Pancreas (tissue), 10 donors: ENCODE results near the gene PRDM11. TPM values are rescaled to one million over a fixed set of nuclear protein-coding genes. Genes with fewer than 3 reads are reported as not detected.

Experiments used
- ATAC-seq, 4 donors: fragments of 200-7000 bp; cut with Tn5 transposase; one replicate each; pipeline versions ENCODE4 v1.8.0 to v1.9.1; 2020; ENCODE audit warnings: mild to moderate bottlenecking in 4 of 4, moderate library complexity in 4 of 4
- DNase-seq, 6 donors: peaks; one replicate each; pipeline ENCODE4 v3.0.0-alpha.2; 2020
- FAIRE-seq: peaks from 2 replicates; lab custom pipeline; 2012; peaks lifted over from hg19 to GRCh38; lab: Jason Lieb, UNC
- H3K27ac ChIP-seq, 4 donors: fragments of 200-600 bp; sonication (generic); 1 replicate in 3 of 4; 2 replicates in 1 of 4; pipeline versions ENCODE4 v1.5.0 to v1.8.0; 2020
- H3K27me3 ChIP-seq, 4 donors: fragments of 200-600 bp; one replicate each; pipeline ENCODE4 v1.8.0; 2021
- H3K36me3 ChIP-seq, 3 donors: fragments of 200-600 bp; sonication (generic) in 1 of 3; one replicate each; pipeline versions ENCODE4 v1.5.0 to v1.8.0; 2020 to 2021
- H3K4me1 ChIP-seq, 3 donors: fragments of 200-600 bp; one replicate each; pipeline ENCODE4 v1.8.0; 2021
- H3K4me3 ChIP-seq, 4 donors: fragments of 200-600 bp; sonication (generic) in 2 of 4; one replicate each; pipeline versions ENCODE4 v1.5.0 to v1.8.0; 2020 to 2021
- H3K9me3 ChIP-seq, 4 donors: fragments of 200-600 bp; one replicate each; pipeline ENCODE4 v1.8.0; 2021
- WGBS, 2 donors: extraction: QIAGEN DNeasy Blood & Tissue Kit; methylation state at CpG; one replicate each; pipeline ENCODE4 v1.1.7; 2013; 5-methylcytosine and 5-hydroxymethylcytosine counted together
- intact Hi-C, 3 donors: fragments of 100-400 bp; cut with DNase I; formaldehyde crosslinking; loops; one replicate each; pipeline versions ENCODE4 v1.11.1 to v1.14.2; 2022
- polyA plus RNA-seq, 2 donors: library from polyadenylated mRNA; stranded (reverse); fragments of 200-250 nt; gene quantifications; one replicate each; pipeline ENCODE4 v1.2.3, GENCODE V29; 2013
- total RNA-seq, 6 donors: library from RNA; stranded (reverse); fragmentation: NEBNext Ultra II Directional in 4 of 6; extraction: Animal tissue kit (Norgen Biotek cat#: 25700) in 4 of 6; gene quantifications; one replicate each; pipeline versions ENCODE4 v1.2.1 to v1.2.4, GENCODE V29; 2021 to 2023
- TF ChIP-seq, protein P1 (sequence below), 4 donors: fragments of 200-600 bp; sonication (generic) in 3 of 4; IDR thresholded peaks; one replicate each; pipeline versions ENCODE4 v1.5.0 to v1.8.0; 2021; ENCODE audit warnings: antibody characterized with exemption in 4 of 4
- donor health status: healthy with polysubstance abuse.
- donor health status: DM: no; HTN: no; CAD: no; lungs with moderate emphysema.
- donor health status: DM: no; HTN: no; CAD: no.
- donor health status: control.
- donor health status: control.
- donor health status: Bipolar disorder and iron deficiency.
- donor health status: DM: yes; HTN: yes; CAD: no.
- donor health status: DM: no; HTN: no; CAD: no.
- donor health status: DM: no; HTN: no; CAD: no.
- donor health status: DM: yes; HTN: yes; CAD: no.

PRDM11 gene
- 1 to 10 TPM; 5.5 to 8.5 (median 6.7) TPM for total RNA-seq
- polyA plus RNA-seq = 1 to 10 TPM; 3.0 to 4.4 TPM

DNA sequence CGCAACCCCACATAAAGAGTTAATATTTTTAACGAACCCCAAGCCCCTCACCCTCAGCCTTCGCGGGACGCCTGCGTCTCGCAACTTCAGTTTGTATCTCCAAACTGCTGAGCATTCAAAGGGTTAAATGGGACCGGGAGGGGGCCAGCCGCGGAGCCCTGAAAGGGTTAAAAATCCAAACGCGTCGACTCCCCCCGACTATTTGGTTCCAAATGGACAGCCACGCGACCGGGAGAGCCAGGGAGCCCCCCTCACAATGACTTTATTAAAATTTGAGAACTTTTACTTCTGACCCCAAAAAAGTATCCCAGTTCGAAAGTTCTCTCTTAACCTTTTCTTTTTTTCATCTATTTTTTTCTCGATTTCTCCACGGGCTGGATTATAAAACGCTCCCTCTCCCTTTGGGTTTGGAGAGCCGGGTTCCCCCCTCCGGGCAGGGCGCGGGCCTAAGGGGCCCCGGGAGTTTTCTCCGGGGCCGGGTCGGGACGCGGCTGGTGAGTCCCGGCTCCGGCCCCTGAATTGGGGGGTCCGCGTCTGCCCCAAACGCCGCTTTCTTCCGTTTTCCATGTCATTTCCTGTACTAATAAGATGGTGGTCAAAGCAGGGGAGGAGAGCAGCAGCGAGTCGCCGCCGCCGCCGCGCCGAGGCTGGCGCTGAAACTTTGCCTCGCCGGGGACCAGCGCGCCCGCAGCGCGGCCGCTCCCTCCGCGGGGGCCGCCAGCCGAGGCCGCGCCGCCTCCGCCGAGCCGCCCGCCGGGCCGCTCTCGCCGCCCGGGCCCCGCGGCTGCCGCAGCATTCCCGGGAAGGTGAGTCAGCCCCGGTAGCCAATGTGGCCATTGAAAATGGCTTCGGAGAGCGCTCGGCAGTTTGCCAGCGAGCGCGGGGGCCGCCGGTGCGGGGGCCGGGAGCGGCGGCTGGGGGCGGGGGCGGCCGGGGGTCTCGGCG lies at the start of gene PRDM11:
PRDM11 (plus strand) TSS at position 568 of the 945 bp plus-strand sequence. CDS start 35,128 bp downstream, outside the sequence.
- TF ChIP-seq, protein P1, sequence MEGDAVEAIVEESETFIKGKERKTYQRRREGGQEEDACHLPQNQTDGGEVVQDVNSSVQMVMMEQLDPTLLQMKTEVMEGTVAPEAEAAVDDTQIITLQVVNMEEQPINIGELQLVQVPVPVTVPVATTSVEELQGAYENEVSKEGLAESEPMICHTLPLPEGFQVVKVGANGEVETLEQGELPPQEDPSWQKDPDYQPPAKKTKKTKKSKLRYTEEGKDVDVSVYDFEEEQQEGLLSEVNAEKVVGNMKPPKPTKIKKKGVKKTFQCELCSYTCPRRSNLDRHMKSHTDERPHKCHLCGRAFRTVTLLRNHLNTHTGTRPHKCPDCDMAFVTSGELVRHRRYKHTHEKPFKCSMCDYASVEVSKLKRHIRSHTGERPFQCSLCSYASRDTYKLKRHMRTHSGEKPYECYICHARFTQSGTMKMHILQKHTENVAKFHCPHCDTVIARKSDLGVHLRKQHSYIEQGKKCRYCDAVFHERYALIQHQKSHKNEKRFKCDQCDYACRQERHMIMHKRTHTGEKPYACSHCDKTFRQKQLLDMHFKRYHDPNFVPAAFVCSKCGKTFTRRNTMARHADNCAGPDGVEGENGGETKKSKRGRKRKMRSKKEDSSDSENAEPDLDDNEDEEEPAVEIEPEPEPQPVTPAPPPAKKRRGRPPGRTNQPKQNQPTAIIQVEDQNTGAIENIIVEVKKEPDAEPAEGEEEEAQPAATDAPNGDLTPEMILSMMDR (IDR thresholded peaks at IDR 0.05) = no peak
- intact Hi-C loops = no loop called here
- peak; percentile 34 to 35 (median 35) for ATAC-seq
- Histone ChIP-seq H3K36me3 (no peaks in the 10 kb centered on the region), H3K4me3 (peak within 1 kb of the TSS; percentile 64 to 86 (median 80)), H3K4me1 (peaks cover 0 to 13% (median 0%) of the 10 kb centered on the region in 3 donors), H3K9me3 (no peaks in the 10 kb centered on the region), H3K27me3 (no peaks in the 10 kb centered on the region), H3K27ac (peak within 1 kb of the TSS; percentile 96 to 98 (median 97))
- WGBS, 2 donors = 0 to 1% methylated on average over 57 to 93 of the region's 93 CpGs
- peak; percentile 58 to 90 (median 82) for DNase-seq
- FAIRE-seq = no peak

DNA sequence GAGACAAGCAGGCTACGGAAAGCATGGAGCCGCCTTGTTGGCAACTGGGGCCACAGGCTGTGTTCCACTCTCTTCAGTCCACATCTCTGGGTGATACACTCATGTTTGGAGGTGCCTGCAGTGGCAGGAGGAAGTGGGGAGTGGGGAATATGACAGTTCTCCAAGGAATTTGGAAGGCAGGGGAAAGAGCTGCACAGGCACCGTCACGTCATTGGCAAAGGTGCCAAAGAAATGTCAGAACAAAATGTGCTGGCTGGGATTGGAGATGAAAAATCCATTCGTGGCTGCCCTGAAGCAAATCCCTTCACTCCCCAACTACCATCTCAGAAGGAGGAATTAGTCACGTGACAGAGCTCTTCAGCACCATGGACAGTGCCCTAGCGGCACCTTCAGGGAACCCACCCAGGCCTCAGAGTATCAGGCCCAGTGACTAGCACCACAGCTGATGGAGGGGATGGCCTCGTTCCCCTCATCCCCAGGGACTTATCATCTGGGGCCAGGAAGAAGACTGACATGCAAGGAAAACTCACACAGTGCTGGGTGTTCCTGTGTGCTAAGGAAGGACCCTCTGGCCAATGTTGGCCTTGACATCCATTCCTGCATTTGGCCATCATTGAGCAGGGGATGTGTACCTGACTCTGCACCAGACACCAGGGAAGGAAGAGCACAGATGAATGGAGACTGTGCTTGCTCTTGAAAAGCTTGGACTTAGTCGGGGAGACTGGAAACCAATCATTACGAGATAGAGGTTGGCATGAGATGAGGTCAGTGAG lies 48.5 kb upstream of the PRDM11 start:
- DNase-seq = peak in 4 of 6 donors; percentile 27 to 80 (median 66)
- no peak for FAIRE-seq
- H3K9me3 ChIP-seq = no peaks in the 10 kb centered on the region
- no peaks in the 10 kb centered on the region for H3K36me3 ChIP-seq
- no peak overlapping the region for H3K27ac ChIP-seq
- WGBS, 2 donors = 35 to 38% methylated on average over 10 of the region's 10 CpGs
- no peaks in the 10 kb centered on the region for H3K27me3 ChIP-seq
- no peak overlapping the region for H3K4me3 ChIP-seq
- TF ChIP-seq, protein P1 (IDR thresholded peaks at IDR 0.05) = no peak
- peak; percentile 48 to 87 (median 70) for ATAC-seq
- H3K4me1 ChIP-seq = no peaks in the 10 kb centered on the region
- intact Hi-C loops = no loop called here

DNA sequence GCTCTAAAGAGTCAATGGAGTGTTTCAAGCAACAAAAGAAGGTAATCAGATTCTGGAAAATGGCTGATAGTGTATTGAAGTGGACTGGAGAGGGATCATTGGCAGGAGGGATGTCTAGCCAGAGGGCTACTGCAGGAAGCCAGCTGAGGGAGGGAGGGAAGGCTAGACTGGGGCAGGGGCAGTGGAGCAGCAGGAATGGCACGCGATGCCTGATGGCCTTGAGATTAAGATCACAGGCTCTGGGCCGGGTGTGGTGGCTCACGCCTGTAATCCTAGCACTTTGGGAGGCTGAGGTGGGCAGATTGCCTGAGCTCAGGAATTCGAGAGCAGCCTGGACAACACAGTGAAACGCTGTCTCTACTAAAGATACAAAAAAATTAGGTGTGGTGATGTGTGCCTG lies 47.5 kb upstream of the PRDM11 start:
- TF ChIP-seq, protein P1 (IDR thresholded peaks at IDR 0.05) = no peak

DNA sequence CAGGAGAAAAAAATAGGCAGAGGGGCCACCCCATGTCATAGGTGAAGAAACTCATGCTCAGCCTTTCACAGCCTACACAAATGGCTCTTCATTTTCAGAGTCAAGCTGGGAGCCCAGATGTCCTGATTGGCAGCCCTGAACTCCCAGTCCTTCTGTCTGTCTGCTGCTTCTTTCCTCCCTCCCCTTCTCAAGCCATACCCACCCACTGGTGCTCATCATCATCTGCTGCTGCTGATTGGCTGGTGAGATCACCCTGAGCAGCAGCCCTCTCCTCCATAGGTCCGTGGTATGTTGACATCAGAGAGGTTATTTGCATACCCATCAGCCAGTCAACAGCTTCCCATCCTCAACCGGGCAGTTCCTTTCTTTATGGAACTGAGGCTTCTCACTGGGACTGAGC lies 46.1 kb upstream of the PRDM11 start:
- no peak for ATAC-seq
- Histone ChIP-seq H3K9me3 (no peaks in the 10 kb centered on the region), H3K27ac (no peak overlapping the region), H3K4me1 (no peaks in the 10 kb centered on the region), H3K36me3 (no peaks in the 10 kb centered on the region), H3K4me3 (no peak overlapping the region), H3K27me3 (no peaks in the 10 kb centered on the region)
- DNase-seq = no peak
- TF ChIP-seq, protein P1 (IDR thresholded peaks at IDR 0.05) = no peak
- FAIRE-seq = no peak
- 42 to 58% methylated on average over 2 of the region's 2 CpGs for WGBS, 2 donors
- intact Hi-C loops = loop anchor here in 1 of 3 donors (10.0 kb wide), 1 partner anchor 184 kb away; the partner anchor contains the start of gene SYT13

More for the DNA sequence above, 47.5 kb upstream of the PRDM11 start:
- DNase-seq (no peak), ATAC-seq (no peak), FAIRE-seq (no peak)
- Histone ChIP-seq H3K27me3 (no peaks in the 10 kb centered on the region), H3K4me3 (no peak overlapping the region), H3K4me1 (no peaks in the 10 kb centered on the region), H3K27ac (no peak overlapping the region), H3K9me3 (no peaks in the 10 kb centered on the region), H3K36me3 (no peaks in the 10 kb centered on the region)
- 46 to 57% methylated on average over 6 of the region's 6 CpGs for WGBS, 2 donors
- intact Hi-C loops = no loop called here
